ENCODE results near the gene ID3.

The ID3 gene

GRCh38 chr1:23593042-23593521 lies 33.8 kb upstream of the ID3 start:
- no peak for DNase-seq (ENCODE audit: extremely low read depth, low read depth)
- no peak for TF ChIP-seq CTCF (IDR thresholded peaks at IDR 0.05; ENCODE audit: low read depth, low read length, missing control alignments)
- no peak overlapping the region for H3K4me3 ChIP-seq (replicated peaks; ENCODE audit: low read depth, low read length)

GRCh38 chr1:23592209-23592892 lies 33.0 kb upstream of the ID3 start:
- TF ChIP-seq CTCF (IDR thresholded peaks at IDR 0.05; ENCODE audit: low read depth, low read length, missing control alignments): no peak
- DNase-seq (ENCODE audit: extremely low read depth, low read depth): peak; percentile 29
- H3K4me3 ChIP-seq (replicated peaks; ENCODE audit: low read depth, low read length): no peak overlapping the region

GRCh38 chr1:23591460-23592208 lies 32.3 kb upstream of the ID3 start:
- no peak for DNase-seq (ENCODE audit: extremely low read depth, low read depth)
- H3K4me3 ChIP-seq (replicated peaks; ENCODE audit: low read depth, low read length): no peak overlapping the region
- no peak for TF ChIP-seq CTCF (IDR thresholded peaks at IDR 0.05; ENCODE audit: low read depth, low read length, missing control alignments)

GRCh38 chr1:23590058-23590783 lies 30.9 kb upstream of the ID3 start:
- H3K4me3 ChIP-seq (replicated peaks; ENCODE audit: low read depth, low read length): no peak overlapping the region
- DNase-seq (ENCODE audit: extremely low read depth, low read depth): no peak
- TF ChIP-seq CTCF (IDR thresholded peaks at IDR 0.05; ENCODE audit: low read depth, low read length, missing control alignments): no peak

- DNase-seq (ENCODE audit: extremely low read depth, low read depth): no peak
- no peak for TF ChIP-seq CTCF (IDR thresholded peaks at IDR 0.05; ENCODE audit: low read depth, low read length, missing control alignments)
- no peak overlapping the region for H3K4me3 ChIP-seq (replicated peaks; ENCODE audit: low read depth, low read length)
These were observed 30.3 kb upstream of the ID3 start for GRCh38 chr1:23589585-23589986.

- no peak overlapping the region for H3K4me3 ChIP-seq (replicated peaks; ENCODE audit: low read depth, low read length)
- no peak for DNase-seq (ENCODE audit: extremely low read depth, low read depth)
- TF ChIP-seq CTCF (IDR thresholded peaks at IDR 0.05; ENCODE audit: low read depth, low read length, missing control alignments): no peak
These were observed 29.6 kb upstream of the ID3 start for GRCh38 chr1:23588749-23589548.

All from HFF-Myc (cell line).